ENCODE measurements around the gene KL.

KL gene

GRCh38 chr13:33087790-33088189, 71.6 kb downstream of the KL start:
- DNase-seq, result no peak

DNA sequence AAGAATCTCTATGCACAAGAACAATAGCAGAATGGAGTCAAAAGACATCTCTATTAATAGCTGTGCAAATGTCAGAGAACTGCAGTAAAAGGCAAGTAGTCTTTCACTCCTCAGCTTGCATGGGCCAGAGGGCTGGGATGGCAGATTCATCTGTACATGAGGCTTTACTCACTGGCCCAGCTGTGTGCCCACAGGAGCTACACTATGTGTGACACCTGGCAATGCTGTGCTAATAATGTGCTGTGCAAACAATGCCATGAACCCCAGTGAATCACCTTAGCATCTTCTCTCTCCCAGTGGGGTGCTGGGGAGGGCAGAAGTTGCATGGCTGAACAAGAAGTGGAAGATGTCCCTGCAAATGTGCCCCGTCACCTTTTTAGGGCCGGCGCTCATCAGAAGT, 73.1 kb downstream of the KL start:
- DNase-seq, result no peak

- no peak for DNase-seq
Measured at GRCh38 chr13:33090755-33091414, 74.7 kb downstream of the KL start.

DNA sequence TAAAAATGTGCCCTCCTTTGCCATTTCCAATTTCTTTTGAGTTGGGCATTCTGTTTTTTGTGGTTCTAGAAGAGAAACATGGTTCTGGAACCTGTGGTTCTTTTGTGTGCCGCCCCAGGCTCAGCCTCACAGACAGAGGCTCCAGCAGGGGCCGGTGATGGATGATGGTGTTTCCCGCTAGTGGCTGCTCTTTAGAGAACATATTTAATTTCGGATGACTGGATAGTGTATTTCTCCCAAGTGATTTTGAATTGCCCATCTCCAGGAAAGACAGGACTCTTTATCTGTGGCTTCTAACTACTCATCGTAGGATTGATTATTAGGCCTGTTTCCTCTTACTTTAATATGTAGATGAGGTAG, 75.2 kb downstream of the KL start:
- no peak for DNase-seq

DNA sequence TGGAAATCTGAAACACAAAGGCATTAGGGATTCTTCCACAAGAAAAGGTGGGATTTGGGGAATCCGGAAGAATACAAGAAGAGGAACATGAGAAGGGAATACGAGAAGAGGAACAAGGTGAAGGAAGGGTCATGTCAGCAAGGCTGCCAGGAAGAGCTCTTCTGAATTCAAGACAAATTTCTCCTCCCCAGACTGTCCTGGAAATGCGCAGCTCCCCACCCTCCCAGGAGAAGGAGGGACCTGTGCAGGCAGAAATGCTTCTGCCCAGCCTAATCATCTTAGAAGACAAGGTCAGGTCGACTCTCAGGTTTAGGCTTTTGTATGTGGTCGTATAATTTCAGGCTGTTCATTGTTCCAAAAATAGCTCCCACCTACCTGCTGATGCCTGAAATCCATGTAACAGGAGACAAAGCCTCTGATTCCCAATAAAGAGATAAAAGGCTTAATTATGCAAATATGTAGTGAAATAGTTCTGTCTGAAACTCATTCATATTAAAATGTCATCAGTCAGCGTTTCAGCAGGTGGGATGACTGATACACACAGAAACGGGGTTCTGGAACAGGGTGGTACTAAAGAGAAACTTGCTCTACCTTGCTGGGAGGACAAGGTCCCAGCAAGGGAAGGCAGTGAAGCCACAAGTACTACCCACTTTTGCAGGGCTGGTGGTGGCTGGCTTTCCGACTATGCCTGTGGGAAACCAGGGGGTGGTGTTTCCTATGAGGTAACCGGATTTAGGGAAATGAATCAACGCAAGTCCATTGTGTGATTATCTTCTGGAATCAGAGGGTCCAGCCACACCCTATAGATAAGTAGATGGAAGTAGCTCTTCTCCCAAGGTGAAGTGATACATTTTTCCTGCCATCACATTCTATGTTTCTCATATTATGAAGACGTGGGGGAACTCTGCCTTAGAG, 76.1 kb downstream of the KL start:
- no peak for DNase-seq

- no peak for DNase-seq
Measured at GRCh38 chr13:33096886-33097605, 80.8 kb downstream of the KL start.

DNA sequence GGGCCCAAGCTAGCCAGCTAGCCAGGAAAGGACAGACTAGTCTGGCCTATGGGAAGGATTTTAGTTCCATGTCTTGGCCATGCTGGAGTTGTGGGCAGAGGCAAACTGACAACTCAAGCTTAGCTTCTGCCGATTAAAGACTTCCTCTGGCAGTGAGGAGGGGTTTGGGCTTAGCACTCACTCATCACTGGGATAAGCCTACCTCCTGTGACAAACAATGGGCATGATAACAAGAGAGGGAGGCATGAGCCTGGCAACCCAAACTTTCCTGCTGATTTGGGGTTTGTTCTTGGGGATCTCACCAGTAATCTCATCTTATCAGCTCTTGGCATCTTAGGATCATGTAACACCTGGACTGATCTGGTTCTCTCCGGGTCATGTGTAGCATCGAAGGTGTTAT, 83.6 kb downstream of the KL start:
- no peak for DNase-seq

GRCh38 chr13:33100886-33101285, 84.7 kb downstream of the KL start:
- no peak for DNase-seq

DNA sequence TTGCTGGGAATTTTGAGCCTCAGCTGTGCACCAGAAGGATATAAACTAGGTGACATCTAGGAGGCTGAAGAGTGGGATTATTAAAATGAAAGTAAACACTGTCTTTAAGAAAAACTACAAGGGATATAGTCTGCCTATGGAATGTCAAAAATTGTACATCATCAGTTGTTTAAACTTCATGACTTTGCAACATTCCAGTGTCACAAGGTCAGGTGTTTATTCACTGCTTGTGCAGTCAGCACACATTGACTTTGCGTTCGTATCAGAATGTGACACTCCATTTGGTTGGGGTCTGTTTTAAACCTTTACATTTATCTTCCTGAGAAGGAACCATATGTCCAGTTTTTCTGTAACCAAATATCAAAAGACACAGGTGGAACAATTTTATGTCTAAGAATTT, 85.6 kb downstream of the KL start:
- no peak for DNase-seq

DNA sequence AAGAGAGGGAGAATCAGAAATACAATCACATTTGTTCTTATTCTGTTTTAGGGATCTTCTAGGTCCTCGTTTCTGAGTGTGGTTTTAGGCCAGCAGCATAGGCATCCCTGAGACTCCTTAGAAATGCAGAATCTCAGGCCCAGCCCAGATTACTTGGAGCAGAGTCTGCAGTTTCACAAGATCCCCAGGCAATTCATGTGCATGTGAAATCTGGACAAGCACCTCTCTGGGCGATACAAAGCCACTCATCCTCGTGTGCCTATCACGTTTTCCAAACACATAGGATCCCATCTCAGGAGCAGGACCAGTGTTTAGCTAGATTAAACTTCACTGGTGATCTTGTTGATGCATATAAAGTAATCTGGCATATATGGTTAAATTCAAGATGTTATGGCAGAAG, 87.2 kb downstream of the KL start:
- no peak for DNase-seq

- no peak for DNase-seq
Measured at GRCh38 chr13:33105387-33106005, 89.3 kb downstream of the KL start.

GRCh38 chr13:33106656-33107360, 90.6 kb downstream of the KL start:
- DNase-seq, result no peak

GRCh38 chr13:33107361-33107760, 91.1 kb downstream of the KL start:
- DNase-seq, result no peak

DNA sequence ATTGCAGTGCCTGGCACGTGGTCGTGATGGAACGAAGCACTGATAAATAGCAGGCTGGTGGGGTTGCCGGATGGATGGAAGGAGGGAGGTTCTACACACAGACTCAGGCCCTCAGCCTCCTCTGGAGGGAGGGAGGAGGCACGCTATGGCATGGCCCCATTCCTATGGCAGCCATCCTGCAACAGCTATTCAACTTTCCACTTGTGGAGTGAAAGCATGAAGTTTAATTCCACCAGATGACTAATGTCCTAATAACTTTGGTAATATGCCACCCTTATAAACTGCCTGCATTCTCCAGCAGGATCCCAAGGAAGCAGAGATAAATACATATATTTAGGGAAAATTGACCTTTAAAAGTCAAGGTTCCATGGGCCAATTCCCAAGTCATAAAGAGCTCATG, 92.4 kb downstream of the KL start:
- DNase-seq, result no peak

DNA sequence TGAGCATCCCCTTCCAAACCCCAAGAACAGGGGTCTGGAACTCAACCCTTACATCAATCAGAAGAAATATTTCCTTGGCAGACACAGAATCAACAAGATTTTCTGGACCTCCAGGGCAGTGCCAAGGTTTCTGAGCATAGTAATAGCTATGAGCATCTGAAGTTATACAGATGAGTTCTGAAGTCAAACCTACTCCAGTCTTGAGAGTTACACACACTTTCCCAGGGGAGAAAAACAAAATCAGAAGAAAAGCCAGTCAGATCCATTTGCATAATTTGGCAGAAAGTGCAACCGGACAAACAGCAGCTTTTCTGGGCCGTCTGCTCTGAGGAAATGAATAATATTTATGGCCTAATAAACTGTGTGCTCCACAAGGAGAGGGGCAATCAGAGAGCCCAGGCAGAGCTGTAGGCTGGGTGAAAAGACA, 93.1 kb downstream of the KL start:
- DNase-seq, result no peak

DNA sequence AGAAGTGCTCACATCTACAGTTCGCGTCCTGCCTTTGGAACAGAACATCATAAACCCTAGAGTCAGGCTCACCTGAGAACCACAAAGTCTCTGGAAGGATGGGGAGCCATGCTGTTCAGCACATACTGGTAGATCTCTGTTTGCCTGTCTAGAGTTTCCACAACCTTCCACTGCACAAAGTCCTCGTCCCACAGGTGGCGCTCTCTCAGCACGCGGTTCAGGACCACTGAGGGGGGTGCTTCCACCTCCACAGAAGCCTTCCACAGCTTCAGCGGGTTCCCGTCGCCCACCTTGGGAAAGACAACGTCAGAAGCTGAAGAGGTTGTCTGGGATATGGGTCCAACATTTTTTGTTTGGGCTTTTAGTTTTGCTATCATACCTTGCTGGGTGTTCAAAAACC, 93.6 kb downstream of the KL start:
- DNase-seq, result no peak

DNA sequence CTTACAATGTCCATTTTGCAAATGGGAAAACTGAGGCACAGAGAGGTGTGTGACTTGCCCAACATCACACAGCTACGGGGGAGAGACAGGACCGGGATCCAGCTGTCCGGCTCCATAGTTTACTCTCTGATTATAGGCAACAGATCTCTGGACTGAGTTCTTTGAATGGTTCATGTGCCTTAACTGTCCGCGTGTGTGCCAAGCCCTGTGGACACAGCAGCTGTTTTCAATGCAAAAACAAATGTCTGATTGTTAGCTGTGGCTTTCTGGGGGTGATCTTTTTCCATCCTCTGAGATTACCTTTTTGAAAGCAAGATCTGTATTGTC, 94.1 kb downstream of the KL start:
- no peak for DNase-seq

- DNase-seq, result no peak
Measured at GRCh38 chr13:33110713-33111413, 94.6 kb downstream of the KL start.

GRCh38 chr13:33111414-33112110, 95.3 kb downstream of the KL start:
- no peak for DNase-seq

- no peak for DNase-seq
Measured at GRCh38 chr13:33112766-33113165, 96.5 kb downstream of the KL start.

DNA sequence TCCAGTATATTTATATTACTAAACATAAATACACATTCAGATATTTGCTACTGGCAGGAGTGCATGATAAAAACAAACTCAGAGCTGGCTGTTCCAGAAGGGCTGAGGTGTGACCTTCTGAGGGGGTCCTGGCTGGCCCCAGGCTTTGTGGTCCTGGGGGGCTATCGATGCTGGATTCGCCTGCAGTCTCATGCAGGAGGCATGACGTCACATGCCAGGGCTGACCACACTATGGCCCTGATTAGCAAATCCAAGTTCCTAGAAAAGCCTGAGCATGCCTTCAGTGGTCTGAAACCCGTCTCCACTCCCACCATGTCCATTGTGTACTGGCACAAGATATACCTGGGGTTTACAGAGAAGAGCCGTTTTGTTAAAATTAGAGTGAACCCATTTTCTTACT, 97.9 kb downstream of the KL start:
- no peak for DNase-seq

- DNase-seq, result no peak
Measured at GRCh38 chr13:33115274-33115673, 99.1 kb downstream of the KL start.

Measured in NCI-H2107 (cell line).